ENCODE measurements around the gene ENOX1.

The ENOX1 gene

GRCh38 chr13:43650882-43651281 lies 135.9 kb downstream of the ENOX1 start:
- POLR2A ChIA-PET = no interaction called here
- TF ChIP-seq FOXM1 (IDR thresholded peaks at IDR 0.05; ENCODE audit: borderline replicate concordance) (no peak), L3MBTL2 (conservative IDR thresholded peaks at IDR 0.05) (no peak), ZNF384 (IDR thresholded peaks at IDR 0.05) (no peak), ARNT (IDR thresholded peaks at IDR 0.05) (no peak), SUZ12 (IDR thresholded peaks at IDR 0.05) (no peak), CTBP1 (IDR thresholded peaks at IDR 0.05; ENCODE audit: borderline replicate concordance) (no peak), BHLHE40 (IDR thresholded peaks at IDR 0.05; ENCODE audit: borderline replicate concordance) (no peak), ELF4 (IDR thresholded peaks at IDR 0.05) (no peak), HDGF (IDR thresholded peaks at IDR 0.05; ENCODE audit: borderline replicate concordance) (no peak), SP1 (IDR thresholded peaks at IDR 0.05) (no peak), FOXK2 (IDR thresholded peaks at IDR 0.05) (no peak), FOXA1 (IDR thresholded peaks at IDR 0.05) (no peak), LEF1 (IDR thresholded peaks at IDR 0.05; ENCODE audit: borderline replicate concordance) (no peak), PKNOX1 (IDR thresholded peaks at IDR 0.05) (no peak), NFRKB (IDR thresholded peaks at IDR 0.05) (no peak), TARDBP (IDR thresholded peaks at IDR 0.05) (no peak)
- no peak for DNase-seq (ENCODE audit: extremely low spot score)
- CTCF ChIA-PET = no interaction called here

GRCh38 chr13:43648733-43649132 lies 138.0 kb downstream of the ENOX1 start:
- no peak for TF ChIP-seq FOXA1 (IDR thresholded peaks at IDR 0.05)
- no peak for TF ChIP-seq HDGF (IDR thresholded peaks at IDR 0.05; ENCODE audit: borderline replicate concordance)
- no peak for TF ChIP-seq BHLHE40 (IDR thresholded peaks at IDR 0.05; ENCODE audit: borderline replicate concordance)
- no peak for TF ChIP-seq NFRKB (IDR thresholded peaks at IDR 0.05)
- no peak for TF ChIP-seq CTBP1 (IDR thresholded peaks at IDR 0.05; ENCODE audit: borderline replicate concordance)
- no peak for DNase-seq (ENCODE audit: extremely low spot score)
- CTCF ChIA-PET = no interaction called here
- POLR2A ChIA-PET = no interaction called here

GRCh38 chr13:43647471-43647870 lies 139.3 kb downstream of the ENOX1 start:
- ChIA-PET POLR2A (no interaction called here), CTCF (no interaction called here)
- TF ChIP-seq LEF1 (IDR thresholded peaks at IDR 0.05; ENCODE audit: borderline replicate concordance) (no peak), ZNF384 (IDR thresholded peaks at IDR 0.05) (no peak)
- DNase-seq (ENCODE audit: extremely low spot score) = no peak

GRCh38 chr13:43640476-43640875 lies 146.3 kb downstream of the ENOX1 start:
- ChIA-PET CTCF (no interaction called here), POLR2A (no interaction called here)
- no peak for DNase-seq (ENCODE audit: extremely low spot score)
- TF ChIP-seq NFRKB (IDR thresholded peaks at IDR 0.05) (no peak), FOXK2 (IDR thresholded peaks at IDR 0.05) (no peak), LEF1 (IDR thresholded peaks at IDR 0.05; ENCODE audit: borderline replicate concordance) (no peak), ARNT (IDR thresholded peaks at IDR 0.05) (no peak), HDGF (IDR thresholded peaks at IDR 0.05; ENCODE audit: borderline replicate concordance) (no peak), SUZ12 (IDR thresholded peaks at IDR 0.05) (no peak), PKNOX1 (IDR thresholded peaks at IDR 0.05) (no peak), BHLHE40 (IDR thresholded peaks at IDR 0.05; ENCODE audit: borderline replicate concordance) (no peak), FOXM1 (IDR thresholded peaks at IDR 0.05; ENCODE audit: borderline replicate concordance) (no peak)

GRCh38 chr13:43631106-43631505 lies 155.7 kb downstream of the ENOX1 start:
- ChIA-PET POLR2A (no interaction called here), CTCF (interaction anchor here (0.6 kb wide), 1 partner anchor 94 kb away, joined by 3 read pairs; no protein-coding TSS in a partner anchor)
- DNase-seq (ENCODE audit: extremely low spot score) = no peak
- TF ChIP-seq ELF4 (IDR thresholded peaks at IDR 0.05) = no peak
- no peak for TF ChIP-seq FOXK2 (IDR thresholded peaks at IDR 0.05)
- no peak for TF ChIP-seq BHLHE40 (IDR thresholded peaks at IDR 0.05; ENCODE audit: borderline replicate concordance)
- no peak for TF ChIP-seq SUZ12 (IDR thresholded peaks at IDR 0.05)
- TF ChIP-seq PKNOX1 (IDR thresholded peaks at IDR 0.05) = no peak
- no peak for TF ChIP-seq FOXA1 (IDR thresholded peaks at IDR 0.05)
- TF ChIP-seq L3MBTL2 (conservative IDR thresholded peaks at IDR 0.05) = no peak
- no peak for TF ChIP-seq TARDBP (IDR thresholded peaks at IDR 0.05)
- TF ChIP-seq CTBP1 (IDR thresholded peaks at IDR 0.05; ENCODE audit: borderline replicate concordance) = no peak
- TF ChIP-seq LEF1 (IDR thresholded peaks at IDR 0.05; ENCODE audit: borderline replicate concordance) = no peak
- no peak for TF ChIP-seq ZNF384 (IDR thresholded peaks at IDR 0.05)
- no peak for TF ChIP-seq NFRKB (IDR thresholded peaks at IDR 0.05)
- no peak for TF ChIP-seq HDGF (IDR thresholded peaks at IDR 0.05; ENCODE audit: borderline replicate concordance)
- TF ChIP-seq ARNT (IDR thresholded peaks at IDR 0.05) = no peak
- TF ChIP-seq FOXM1 (IDR thresholded peaks at IDR 0.05; ENCODE audit: borderline replicate concordance) = no peak
- no peak for TF ChIP-seq SP1 (IDR thresholded peaks at IDR 0.05)

- no peak for DNase-seq (ENCODE audit: extremely low spot score)
- ChIA-PET CTCF (interaction anchor here (0.5 kb wide), 1 partner anchor 530 kb away, joined by 3 read pairs; no protein-coding TSS in a partner anchor), POLR2A (no interaction called here)
- TF ChIP-seq BHLHE40 (IDR thresholded peaks at IDR 0.05; ENCODE audit: borderline replicate concordance) = no peak
- no peak for TF ChIP-seq TARDBP (IDR thresholded peaks at IDR 0.05)
- no peak for TF ChIP-seq SUZ12 (IDR thresholded peaks at IDR 0.05)
- TF ChIP-seq FOXA1 (IDR thresholded peaks at IDR 0.05) = no peak
- TF ChIP-seq NFRKB (IDR thresholded peaks at IDR 0.05) = no peak
- TF ChIP-seq CTBP1 (IDR thresholded peaks at IDR 0.05; ENCODE audit: borderline replicate concordance) = no peak
- TF ChIP-seq L3MBTL2 (conservative IDR thresholded peaks at IDR 0.05) = no peak
- no peak for TF ChIP-seq ARNT (IDR thresholded peaks at IDR 0.05)
- no peak for TF ChIP-seq ELF4 (IDR thresholded peaks at IDR 0.05)
- no peak for TF ChIP-seq FOXM1 (IDR thresholded peaks at IDR 0.05; ENCODE audit: borderline replicate concordance)
- TF ChIP-seq SP1 (IDR thresholded peaks at IDR 0.05) = no peak
- no peak for TF ChIP-seq HDGF (IDR thresholded peaks at IDR 0.05; ENCODE audit: borderline replicate concordance)
- TF ChIP-seq LEF1 (IDR thresholded peaks at IDR 0.05; ENCODE audit: borderline replicate concordance) = no peak
- no peak for TF ChIP-seq ZNF384 (IDR thresholded peaks at IDR 0.05)
- TF ChIP-seq PKNOX1 (IDR thresholded peaks at IDR 0.05) = no peak
- TF ChIP-seq FOXK2 (IDR thresholded peaks at IDR 0.05) = no peak
Observed at GRCh38 chr13:43629691-43630480, 156.9 kb downstream of the ENOX1 start.
